ENCODE results near the gene JAM3.

Gene JAM3

DNA sequence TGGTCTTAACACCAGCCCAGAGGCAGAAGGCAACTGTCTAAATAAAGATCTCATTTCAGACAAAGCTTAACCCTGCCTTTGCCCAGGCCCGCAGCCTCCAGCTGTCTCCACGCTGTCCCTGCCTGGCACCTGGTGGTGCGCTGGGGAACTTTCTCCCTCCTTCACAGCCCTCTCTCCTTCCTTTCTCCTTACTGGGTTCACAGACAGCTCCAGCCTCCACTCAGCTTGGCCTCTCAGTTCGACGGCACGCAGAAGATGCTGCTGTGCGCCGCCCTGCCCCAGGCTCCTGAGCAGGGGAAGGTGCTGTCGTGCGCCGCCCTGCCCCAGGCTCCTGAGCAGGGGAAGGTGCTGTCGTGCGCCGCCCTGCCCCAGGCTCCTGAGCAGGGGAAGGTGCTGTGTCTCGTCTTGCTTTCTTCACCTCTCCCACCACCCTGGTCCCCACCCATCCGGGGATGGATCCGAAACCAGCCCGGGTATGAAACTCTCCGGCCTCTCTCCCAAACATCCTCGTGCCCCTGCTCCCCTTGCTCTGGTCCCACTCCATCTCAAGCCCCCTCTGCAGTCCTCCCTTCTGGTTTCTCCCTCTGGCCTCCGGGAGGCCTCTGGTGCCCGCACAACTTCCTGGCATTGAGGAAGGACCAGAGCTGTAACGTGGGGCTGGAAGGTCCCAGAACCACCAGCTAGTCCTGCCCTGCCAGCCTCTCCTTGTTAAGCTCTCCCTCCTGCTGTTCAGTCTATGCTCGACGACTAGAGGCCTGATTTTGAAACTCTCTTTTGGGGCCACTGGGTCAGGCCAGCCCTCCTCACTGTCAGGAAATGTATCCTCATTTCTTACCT, 22.9 kb upstream of the JAM3 start:
- no peak overlapping the region for H3K9ac ChIP-seq (ENCODE audit: low read length in 5 of 5)
- H3K27ac ChIP-seq (ENCODE audit: low read depth, low read length) = no peak overlapping the region
- H3K4me3 ChIP-seq (ENCODE audit: low read depth in 1 of 5, low read length in 5 of 5) = no peak overlapping the region
- H3K4me1 ChIP-seq (ENCODE audit: control insufficient read depth in 5 of 5, insufficient read depth in 5 of 5, low read length in 5 of 5) = peaks cover 5 to 18% (median 14%) of the 10 kb centered on the region in 5 donors
- H3K36me3 ChIP-seq (ENCODE audit: control insufficient read depth in 5 of 5, insufficient read depth in 5 of 5, low read length in 5 of 5) = no peaks in the 10 kb centered on the region
- no peaks in the 10 kb centered on the region for H3K9me3 ChIP-seq (ENCODE audit: control insufficient read depth in 5 of 5, low read length in 5 of 5)
- peaks cover 9 to 28% (median 15%) of the 10 kb centered on the region in 5 donors for H3K27me3 ChIP-seq (ENCODE audit: control insufficient read depth in 5 of 5, insufficient read depth in 4 of 5, low read length in 5 of 5)

DNA sequence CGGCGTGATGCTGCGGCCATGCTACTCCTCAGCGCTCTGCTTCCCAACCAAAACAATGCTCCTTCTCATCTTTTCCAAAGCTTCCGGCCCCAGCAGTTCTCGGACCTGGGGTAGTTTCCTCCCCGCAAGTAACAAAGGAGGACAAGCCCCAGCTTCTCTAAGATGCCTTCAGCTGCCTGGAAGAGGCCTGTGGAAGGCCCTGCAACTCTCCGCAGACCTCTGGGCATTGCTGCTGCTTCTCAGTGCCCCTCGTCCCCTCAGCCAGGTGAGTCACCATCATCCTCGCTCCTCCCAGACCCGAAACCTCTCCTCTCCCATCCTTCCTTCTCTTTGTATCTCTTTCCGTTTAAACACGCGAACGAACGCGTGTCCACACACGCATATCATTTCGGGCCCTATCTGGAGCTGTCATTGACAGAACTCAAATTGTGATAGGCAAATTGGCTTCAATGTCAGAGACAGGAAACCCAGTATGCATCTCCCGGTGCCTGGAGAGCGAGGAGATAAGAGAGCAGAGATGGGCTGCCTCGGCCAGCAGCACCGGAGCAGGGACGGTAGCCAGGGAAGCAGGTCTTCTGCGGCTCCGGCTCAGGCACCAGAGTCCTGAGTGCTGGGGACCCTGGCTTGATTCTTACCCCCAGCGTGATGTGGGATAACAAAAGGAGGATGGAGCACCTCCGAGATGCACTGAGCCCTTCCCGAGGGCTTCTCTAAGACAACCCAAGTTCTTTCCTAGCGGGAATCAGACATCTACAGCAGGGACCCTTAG, 22.0 kb upstream of the JAM3 start:
- H3K27me3 ChIP-seq (ENCODE audit: control insufficient read depth in 5 of 5, insufficient read depth in 4 of 5, low read length in 5 of 5) = peaks cover 11 to 27% (median 15%) of the 10 kb centered on the region in 5 donors
- no peak overlapping the region for H3K9ac ChIP-seq (ENCODE audit: low read length in 5 of 5)
- H3K36me3 ChIP-seq (ENCODE audit: control insufficient read depth in 5 of 5, insufficient read depth in 5 of 5, low read length in 5 of 5) = no peaks in the 10 kb centered on the region
- no peaks in the 10 kb centered on the region for H3K9me3 ChIP-seq (ENCODE audit: control insufficient read depth in 5 of 5, low read length in 5 of 5)
- no peak overlapping the region for H3K27ac ChIP-seq (ENCODE audit: low read depth, low read length)
- peaks cover 5 to 18% (median 14%) of the 10 kb centered on the region in 5 donors for H3K4me1 ChIP-seq (ENCODE audit: control insufficient read depth in 5 of 5, insufficient read depth in 5 of 5, low read length in 5 of 5)
- peak overlapping the region in 2 of 5 donors; percentile 17 to 19 for H3K4me3 ChIP-seq (ENCODE audit: low read depth in 1 of 5, low read length in 5 of 5)

DNA sequence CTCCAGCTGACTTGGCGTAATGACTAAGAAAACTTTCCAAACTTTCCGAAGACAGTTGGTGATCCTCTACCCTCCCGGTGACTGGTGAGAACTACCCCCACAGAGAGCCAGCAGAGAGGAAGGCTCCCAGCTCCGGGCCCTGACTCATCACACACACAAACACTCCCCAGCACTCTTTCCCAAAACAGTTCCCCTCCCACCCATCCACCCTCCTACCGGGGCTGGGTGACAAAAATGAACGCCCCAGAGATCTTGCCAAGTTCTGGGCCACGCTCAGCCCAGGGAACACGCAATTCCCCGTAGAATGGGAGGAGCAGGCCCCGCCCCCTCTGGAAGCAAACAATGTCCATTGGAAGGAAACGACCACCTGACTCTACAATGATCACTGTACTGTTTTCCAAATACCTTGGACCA, 21.3 kb upstream of the JAM3 start:
- H3K27ac ChIP-seq (ENCODE audit: low read depth, low read length) = no peak overlapping the region
- peak overlapping the region in 4 of 5 donors; percentile 12 to 19 (median 17) for H3K4me3 ChIP-seq (ENCODE audit: low read depth in 1 of 5, low read length in 5 of 5)
- no peaks in the 10 kb centered on the region for H3K36me3 ChIP-seq (ENCODE audit: control insufficient read depth in 5 of 5, insufficient read depth in 5 of 5, low read length in 5 of 5)
- peaks cover 5 to 18% (median 14%) of the 10 kb centered on the region in 5 donors for H3K4me1 ChIP-seq (ENCODE audit: control insufficient read depth in 5 of 5, insufficient read depth in 5 of 5, low read length in 5 of 5)
- peaks cover 11 to 25% (median 15%) of the 10 kb centered on the region in 5 donors for H3K27me3 ChIP-seq (ENCODE audit: control insufficient read depth in 5 of 5, insufficient read depth in 4 of 5, low read length in 5 of 5)
- H3K9ac ChIP-seq (ENCODE audit: low read length in 5 of 5) = peak overlapping the region in 1 of 5 donors; percentile 17
- H3K9me3 ChIP-seq (ENCODE audit: control insufficient read depth in 5 of 5, low read length in 5 of 5) = no peaks in the 10 kb centered on the region

DNA sequence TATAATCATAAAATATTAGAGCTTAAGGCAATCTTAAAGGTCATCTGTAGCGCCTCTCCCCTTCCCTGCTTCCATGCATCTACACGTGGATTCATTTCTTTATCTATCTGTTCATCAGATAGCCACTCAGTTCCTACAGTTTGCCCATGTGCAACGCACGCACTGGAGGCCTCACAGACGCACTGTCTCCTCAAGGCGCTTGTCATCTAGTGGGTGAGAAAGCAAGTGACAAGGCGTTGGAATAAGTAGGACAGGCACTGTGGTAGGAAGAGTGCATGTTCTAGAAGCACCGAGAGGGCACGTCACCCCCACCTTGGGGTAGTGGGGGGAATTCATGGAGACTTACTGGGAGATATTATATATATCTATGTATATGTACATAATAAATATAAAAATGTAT, 20.8 kb upstream of the JAM3 start:
- no peak overlapping the region for H3K9ac ChIP-seq (ENCODE audit: low read length in 5 of 5)
- H3K4me3 ChIP-seq (ENCODE audit: low read depth in 1 of 5, low read length in 5 of 5) = peak overlapping the region in 2 of 5 donors; percentile 12 to 17
- no peaks in the 10 kb centered on the region for H3K9me3 ChIP-seq (ENCODE audit: control insufficient read depth in 5 of 5, low read length in 5 of 5)
- H3K27ac ChIP-seq (ENCODE audit: low read depth, low read length) = no peak overlapping the region
- no peaks in the 10 kb centered on the region for H3K36me3 ChIP-seq (ENCODE audit: control insufficient read depth in 5 of 5, insufficient read depth in 5 of 5, low read length in 5 of 5)
- H3K4me1 ChIP-seq (ENCODE audit: control insufficient read depth in 5 of 5, insufficient read depth in 5 of 5, low read length in 5 of 5) = peaks cover 5 to 18% (median 14%) of the 10 kb centered on the region in 5 donors
- peaks cover 11 to 25% (median 15%) of the 10 kb centered on the region in 5 donors for H3K27me3 ChIP-seq (ENCODE audit: control insufficient read depth in 5 of 5, insufficient read depth in 4 of 5, low read length in 5 of 5)

DNA sequence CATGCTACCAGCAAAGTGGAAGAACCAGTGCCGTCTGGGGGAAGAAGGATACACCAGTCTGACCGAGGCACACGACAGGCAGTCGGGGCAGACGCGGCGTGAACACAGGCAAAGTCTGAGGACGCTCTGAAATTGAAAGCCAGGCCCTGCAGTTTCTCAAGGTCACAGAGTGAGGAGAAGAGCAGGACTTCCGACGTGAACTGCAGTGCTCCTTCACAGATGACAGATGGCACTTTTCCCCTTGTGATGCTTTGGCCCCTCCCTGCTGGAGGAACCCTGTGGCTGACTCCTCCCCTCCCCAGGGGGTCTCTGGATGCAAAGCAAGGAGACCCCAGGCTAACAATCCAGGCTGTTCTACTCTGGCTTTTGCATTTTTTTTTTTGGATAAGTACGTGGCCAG, 19.6 kb upstream of the JAM3 start:
- H3K27me3 ChIP-seq (ENCODE audit: control insufficient read depth in 5 of 5, insufficient read depth in 4 of 5, low read length in 5 of 5) = peaks cover 9 to 25% (median 14%) of the 10 kb centered on the region in 5 donors
- no peaks in the 10 kb centered on the region for H3K9me3 ChIP-seq (ENCODE audit: control insufficient read depth in 5 of 5, low read length in 5 of 5)
- no peaks in the 10 kb centered on the region for H3K36me3 ChIP-seq (ENCODE audit: control insufficient read depth in 5 of 5, insufficient read depth in 5 of 5, low read length in 5 of 5)
- peaks cover 5 to 18% (median 14%) of the 10 kb centered on the region in 5 donors for H3K4me1 ChIP-seq (ENCODE audit: control insufficient read depth in 5 of 5, insufficient read depth in 5 of 5, low read length in 5 of 5)
- no peak overlapping the region for H3K4me3 ChIP-seq (ENCODE audit: low read depth in 1 of 5, low read length in 5 of 5)
- H3K9ac ChIP-seq (ENCODE audit: low read length in 5 of 5) = no peak overlapping the region
- H3K27ac ChIP-seq (ENCODE audit: low read depth, low read length) = no peak overlapping the region

DNA sequence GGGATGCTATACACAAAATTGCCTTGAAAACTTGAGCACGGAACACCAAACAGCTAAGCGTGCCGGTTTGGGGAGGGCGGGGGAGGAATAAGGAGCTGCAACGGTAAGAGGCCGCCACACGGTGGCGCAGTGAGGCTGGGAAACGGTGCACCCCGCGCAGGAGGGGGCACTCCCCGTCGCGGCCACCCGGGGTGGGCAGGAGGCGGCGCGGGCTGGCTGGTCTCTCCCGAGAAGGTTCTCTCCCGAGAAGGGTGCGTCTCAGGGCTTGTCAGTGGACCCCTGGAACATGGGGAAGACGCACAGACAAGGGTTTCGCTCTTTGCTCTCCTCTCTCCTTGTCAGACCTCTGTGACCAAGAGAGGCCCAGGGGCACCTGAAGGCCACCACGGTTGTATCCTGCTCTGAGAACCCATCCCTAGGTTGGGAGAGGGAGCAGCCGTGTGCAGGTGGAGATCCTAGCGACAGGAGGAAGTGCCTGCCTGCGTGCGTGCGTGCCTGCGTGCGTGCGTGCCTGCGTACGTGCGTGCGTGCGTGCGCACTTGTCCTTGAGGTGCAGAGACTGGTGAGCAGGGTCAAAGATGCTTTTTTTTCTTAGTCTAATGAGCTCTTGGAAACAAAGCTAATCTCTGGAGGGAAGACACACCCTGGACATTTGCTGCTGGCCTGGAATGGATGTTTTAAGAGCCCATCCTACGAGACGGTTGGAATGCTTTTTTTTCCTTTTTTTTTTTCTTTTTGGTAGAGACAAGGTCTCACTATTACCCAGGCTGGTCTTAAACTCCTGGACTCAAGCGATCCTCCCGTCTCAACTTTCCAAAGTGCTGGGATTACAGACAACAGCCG, 18.1 kb upstream of the JAM3 start:
- Histone ChIP-seq H3K9ac (ENCODE audit: low read length in 5 of 5) (no peak overlapping the region), H3K36me3 (ENCODE audit: control insufficient read depth in 5 of 5, insufficient read depth in 5 of 5, low read length in 5 of 5) (no peaks in the 10 kb centered on the region), H3K27ac (ENCODE audit: low read depth, low read length) (no peak overlapping the region)

DNA sequence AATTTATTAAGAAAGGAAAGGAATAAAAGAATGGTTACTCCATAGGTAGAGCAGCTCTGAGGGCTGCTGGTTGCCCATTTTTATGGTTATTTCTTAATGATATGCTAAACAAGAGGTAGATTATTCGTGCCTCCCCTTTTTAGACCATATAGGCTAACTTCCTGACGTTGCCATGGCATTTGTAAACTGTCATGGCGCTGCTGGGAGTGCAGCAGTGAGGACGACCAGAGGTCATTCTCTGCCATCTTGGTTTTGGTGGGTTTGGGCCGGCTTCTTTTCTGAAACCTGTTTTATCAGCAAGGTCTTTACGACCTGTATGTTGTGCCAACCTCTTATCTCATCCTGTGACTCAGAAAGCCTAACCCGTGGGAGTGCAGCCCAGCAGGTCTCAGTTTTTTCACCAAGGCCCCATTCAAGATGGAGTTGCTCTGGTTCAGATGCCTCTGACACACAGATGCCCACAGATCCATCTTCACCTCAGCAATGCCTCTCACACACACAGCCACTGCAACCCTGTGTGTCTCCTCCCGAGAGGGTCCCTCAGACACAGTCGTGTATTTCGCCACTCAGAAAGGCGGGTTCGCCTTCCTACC, 16.4 kb upstream of the JAM3 start:
- Histone ChIP-seq H3K4me3 (ENCODE audit: low read depth in 1 of 5, low read length in 5 of 5) (no peak overlapping the region), H3K9ac (ENCODE audit: low read length in 5 of 5) (no peak overlapping the region), H3K27me3 (ENCODE audit: control insufficient read depth in 5 of 5, insufficient read depth in 4 of 5, low read length in 5 of 5) (peaks cover 5 to 18% (median 14%) of the 10 kb centered on the region in 5 donors), H3K36me3 (ENCODE audit: control insufficient read depth in 5 of 5, insufficient read depth in 5 of 5, low read length in 5 of 5) (no peaks in the 10 kb centered on the region), H3K9me3 (ENCODE audit: control insufficient read depth in 5 of 5, low read length in 5 of 5) (no peaks in the 10 kb centered on the region), H3K27ac (ENCODE audit: low read depth, low read length) (no peak overlapping the region), H3K4me1 (ENCODE audit: control insufficient read depth in 5 of 5, insufficient read depth in 5 of 5, low read length in 5 of 5) (peaks cover 3 to 14% (median 9%) of the 10 kb centered on the region in 5 donors)

More for the DNA sequence above, 18.1 kb upstream of the JAM3 start:
- H3K27me3 ChIP-seq (ENCODE audit: control insufficient read depth in 5 of 5, insufficient read depth in 4 of 5, low read length in 5 of 5) = peaks cover 9 to 22% (median 14%) of the 10 kb centered on the region in 5 donors
- peaks cover 5 to 18% (median 14%) of the 10 kb centered on the region in 5 donors for H3K4me1 ChIP-seq (ENCODE audit: control insufficient read depth in 5 of 5, insufficient read depth in 5 of 5, low read length in 5 of 5)
- no peaks in the 10 kb centered on the region for H3K9me3 ChIP-seq (ENCODE audit: control insufficient read depth in 5 of 5, low read length in 5 of 5)
- peak overlapping the region; percentile 32 to 53 (median 44) for H3K4me3 ChIP-seq (ENCODE audit: low read depth in 1 of 5, low read length in 5 of 5)

DNA sequence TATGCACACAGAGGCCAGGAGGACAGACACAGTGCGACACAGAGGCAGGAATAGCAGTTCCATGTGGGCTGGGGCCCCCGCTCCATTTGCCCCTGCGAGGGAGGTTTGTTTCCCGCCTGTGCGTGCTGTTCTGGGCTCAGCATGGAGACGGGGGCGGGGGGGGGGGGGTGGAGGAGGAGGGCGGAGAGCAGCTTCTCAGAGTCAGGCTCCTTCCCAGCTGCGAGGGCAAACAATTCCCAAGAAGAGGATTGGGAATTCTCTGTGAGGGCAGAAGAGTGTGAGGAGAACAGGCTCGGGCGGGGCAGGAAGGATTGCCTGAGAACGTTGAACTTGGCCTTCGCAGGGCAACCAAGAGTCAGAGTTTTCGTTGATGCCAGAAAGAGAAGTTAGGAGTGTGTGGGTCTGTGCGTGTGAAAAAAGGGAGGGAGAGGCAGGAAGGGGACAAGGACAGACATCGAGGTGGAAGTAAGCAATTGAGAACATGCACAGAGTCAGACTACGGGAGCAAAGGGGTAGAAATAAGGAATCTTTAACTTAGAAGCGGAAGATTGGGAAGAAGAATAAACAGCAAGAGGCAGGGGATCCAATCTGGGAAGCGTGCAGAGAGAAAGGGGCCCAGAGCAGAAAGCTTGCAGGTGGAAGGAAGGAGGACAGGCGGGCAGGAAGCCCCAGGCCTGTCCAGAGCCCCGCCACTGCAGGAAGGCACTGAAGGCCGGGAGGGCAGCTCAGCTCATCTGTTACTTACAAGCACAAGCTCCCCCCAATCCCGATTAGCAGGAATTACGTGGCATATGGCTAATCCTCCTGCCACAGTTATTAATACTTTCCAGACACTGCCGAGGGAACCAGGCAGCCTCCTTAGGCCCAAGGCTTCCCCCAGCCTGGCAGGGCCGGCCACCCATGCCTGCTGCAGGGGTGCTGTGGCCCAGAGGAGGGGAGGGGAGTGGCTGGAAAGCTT, 15.6 kb upstream of the JAM3 start:
- no peak overlapping the region for H3K27ac ChIP-seq (ENCODE audit: low read depth, low read length)
- H3K4me1 ChIP-seq (ENCODE audit: control insufficient read depth in 5 of 5, insufficient read depth in 5 of 5, low read length in 5 of 5) = peaks cover 0 to 8% (median 7%) of the 10 kb centered on the region in 5 donors

More for the DNA sequence above, 15.6 kb upstream of the JAM3 start:
- H3K27me3 ChIP-seq (ENCODE audit: control insufficient read depth in 5 of 5, insufficient read depth in 4 of 5, low read length in 5 of 5) = peaks cover 5 to 18% (median 14%) of the 10 kb centered on the region in 5 donors
- H3K36me3 ChIP-seq (ENCODE audit: control insufficient read depth in 5 of 5, insufficient read depth in 5 of 5, low read length in 5 of 5) = no peaks in the 10 kb centered on the region
- no peaks in the 10 kb centered on the region for H3K9me3 ChIP-seq (ENCODE audit: control insufficient read depth in 5 of 5, low read length in 5 of 5)
- no peak overlapping the region for H3K4me3 ChIP-seq (ENCODE audit: low read depth in 1 of 5, low read length in 5 of 5)
- H3K9ac ChIP-seq (ENCODE audit: low read length in 5 of 5) = no peak overlapping the region

All from subcutaneous abdominal adipose tissue (tissue), 5 donors.